HepG2 (cell line): ENCODE results near the gene PLXDC2. TPM values are rescaled to one million over a fixed set of nuclear protein-coding genes. Genes with fewer than 3 reads are reported as not detected.

Experiments used
- ATAC-seq: fragments of 200-7000 bp; cut with Tn5 transposase; 3 replicates; pipeline ENCODE4 v1.9.1; 2020; ENCODE audit warnings: mild to moderate bottlenecking, moderate library complexity
- BruUV-seq: library from RNA; stranded (reverse); fragments of 400-500 nt; replicated peaks from 2 replicates; lab custom pipeline; 2021; lab: Mats Ljungman, UMichigan
- CTCF ChIA-PET: fragments of 300-600 bp; formaldehyde crosslinking; extraction: SDS; loops from one replicate; lab custom pipeline; 2021; ENCODE audit warnings: low total read pairs, inconsistent platforms, low intra/inter-chr PET ratio; lab: Yijun Ruan, JAX
- POLR2A ChIA-PET: fragments of 350-600 bp; sonication (Branson Sonifier 250); formaldehyde crosslinking; loops from one replicate; lab custom pipeline; 2020; ENCODE audit warnings: antibody characterized with exemption, inconsistent platforms; lab: Yijun Ruan, JAX
- DNase-seq: peaks from one replicate; pipeline ENCODE4 v3.0.0-alpha.2; 2015; ENCODE audit warnings: low spot score
- FAIRE-seq: peaks from 3 replicates; lab custom pipeline; 2011; peaks lifted over from hg19 to GRCh38; lab: Jason Lieb, UNC
- H2AFZ ChIP-seq: one replicate; pipeline ENCODE4 v1.6.1; 2011; ENCODE audit warnings: low read length, inconsistent platforms
- H3K27ac ChIP-seq: fragments of 300-600 bp; 3 replicates; pipeline ENCODE4 v1.8.0; 2011; ENCODE audit warnings: mixed run types, mild to moderate bottlenecking, mixed read lengths, low read length, inconsistent platforms; ENCODE audit not compliant: insufficient read depth; ENCODE audit errors: extremely low read length
- H3K27me3 ChIP-seq, 2 experiments: fragments of 200-600 bp in 1 of 2; 2 replicates in 1 of 2; 3 replicates in 1 of 2; pipeline versions ENCODE4 v1.6.0 to v1.8.0; 2011; ENCODE audit warnings: low read length in 2 of 2, mild to moderate bottlenecking in 2 of 2, moderate library complexity in 2 of 2, inconsistent platforms in 1 of 2; ENCODE audit not compliant: insufficient read depth in 2 of 2, control insufficient read depth in 1 of 2
- H3K36me3 ChIP-seq, 2 experiments: fragments of 200-600 bp in 1 of 2; replicated peaks in 1 of 2; 2 replicates in 1 of 2; 3 replicates in 1 of 2; pipeline versions ENCODE4 v1.5.1 to v1.8.0; 2011; ENCODE audit warnings: low read length in 2 of 2, inconsistent platforms in 1 of 2; ENCODE audit not compliant: insufficient read depth in 2 of 2, control insufficient read depth in 1 of 2
- H3K4me1 ChIP-seq: 2 replicates; pipeline ENCODE4 v1.5.1; 2012; ENCODE audit warnings: low read length, inconsistent platforms; ENCODE audit not compliant: insufficient read depth
- H3K4me2 ChIP-seq: 2 replicates; pipeline ENCODE4 v1.6.0; 2011; ENCODE audit warnings: low read depth, low read length, inconsistent platforms
- H3K4me3 ChIP-seq, 3 experiments: fragments of 200-600 bp in 1 of 3; sonication (generic), shearing (Covaris generic) in 1 of 3; replicated peaks in 1 of 3; 2 replicates each; pipeline ENCODE4 v1.5.1; 2011 to 2016; ENCODE audit warnings: low read length in 3 of 3, inconsistent platforms in 2 of 3, low read depth in 2 of 3, mild to moderate bottlenecking in 2 of 3, control low read depth in 1 of 3, mixed read lengths in 1 of 3; ENCODE audit not compliant: insufficient read depth in 1 of 3
- H3K79me2 ChIP-seq: one replicate; pipeline ENCODE4 v1.6.1; 2011; ENCODE audit warnings: low read length, inconsistent platforms; ENCODE audit not compliant: insufficient read depth
- H3K9ac ChIP-seq: 2 replicates; pipeline ENCODE4 v1.6.0; 2011; ENCODE audit warnings: mild to moderate bottlenecking, low read depth, low read length, inconsistent platforms; ENCODE audit not compliant: insufficient read depth
- H3K9me3 ChIP-seq: 2 replicates; pipeline ENCODE4 v1.5.1; 2012; ENCODE audit warnings: mild to moderate bottlenecking, low read length
- H4K20me1 ChIP-seq: 2 replicates; pipeline ENCODE4 v1.6.0; 2011; ENCODE audit warnings: inconsistent platforms, mild to moderate bottlenecking, low read length, moderate library complexity; ENCODE audit not compliant: insufficient read depth
- GTF3A ChIP-seq: sonication (generic); formaldehyde crosslinking; conservative IDR thresholded peaks from 2 replicates; pipeline ENCODE4 v1.4.0; 2020; ENCODE audit warnings: mild to moderate bottlenecking, missing genetic modification reagents
- MTA1 ChIP-seq: sonication (generic); formaldehyde crosslinking; IDR thresholded peaks from 2 replicates; pipeline ENCODE4 v1.4.0; 2020; ENCODE audit warnings: missing genetic modification reagents, mild to moderate bottlenecking, borderline replicate concordance
- PHF5A ChIP-seq: IDR thresholded peaks from one replicate; pipeline ENCODE4 v1.6.1; 2018; ENCODE audit warnings: low read depth, missing genetic modification reagents; ENCODE audit not compliant: unreplicated experiment
- RFXAP ChIP-seq: sonication (generic); formaldehyde crosslinking; IDR thresholded peaks from 2 replicates; pipeline ENCODE4 v1.4.0; 2020; ENCODE audit warnings: missing genetic modification reagents, borderline replicate concordance
- RORA ChIP-seq: sonication (generic); formaldehyde crosslinking; IDR thresholded peaks from 2 replicates; pipeline ENCODE4 v1.5.0; 2020; ENCODE audit warnings: mild to moderate bottlenecking, missing genetic modification reagents, moderate library complexity
- SAP130 ChIP-seq: IDR thresholded peaks from 2 replicates; pipeline ENCODE4 v1.6.1; 2016; ENCODE audit warnings: low read depth
- ZBTB34 ChIP-seq: sonication (generic); formaldehyde crosslinking; IDR thresholded peaks from 2 replicates; pipeline ENCODE4 v1.8.0; 2022; ENCODE audit warnings: mild to moderate bottlenecking, missing genetic modification reagents
- ZFY ChIP-seq: sonication (generic); formaldehyde crosslinking; IDR thresholded peaks from 2 replicates; pipeline ENCODE4 v1.4.0; 2020; ENCODE audit warnings: missing genetic modification reagents
- ZNF160 ChIP-seq: sonication (generic); formaldehyde crosslinking; IDR thresholded peaks from 2 replicates; pipeline ENCODE4 v1.8.0; 2022; ENCODE audit warnings: mild to moderate bottlenecking, inconsistent platforms, missing genetic modification reagents
- ZNF615 ChIP-seq: sonication (generic); formaldehyde crosslinking; IDR thresholded peaks from 2 replicates; pipeline ENCODE4 v1.5.0; 2020; ENCODE audit warnings: mild to moderate bottlenecking, missing genetic modification reagents, borderline replicate concordance
- ZNF891 ChIP-seq: sonication (generic); formaldehyde crosslinking; IDR thresholded peaks from 2 replicates; pipeline ENCODE4 v1.5.0; 2020; ENCODE audit warnings: mild to moderate bottlenecking, missing genetic modification reagents
- WGBS: methylation state at CpG from one replicate; pipeline ENCODE4 v1.1.6; 2017; ENCODE audit warnings: low lambda C conversion rate; 5-methylcytosine and 5-hydroxymethylcytosine counted together
- in situ Hi-C: cut with HindIII; loops from 2 replicates; pipeline ENCODE4 v1.10.0; 2017; ENCODE audit warnings: low pct_unique_long_range_greater_than_20kb; ENCODE audit not compliant: extremely low pct_ligation_motif_present
- intact Hi-C: fragments of 100-400 bp; cut with micrococcal nuclease; formaldehyde crosslinking; loops from one replicate; pipeline ENCODE4 v1.10.0; 2022; ENCODE audit not compliant: unreplicated experiment
- polyA plus RNA-seq, 8 experiments: library from polyadenylated mRNA; depleted of rRNA in 3 of 8; stranded (reverse) in 7 of 8; unstranded in 1 of 8; fragments of >200 nt; fragmentation: Illumina TruSeq in 4 of 8; extraction: Trizol in 4 of 8; gene quantifications; 2 replicates each; pipeline versions ENCODE4 v1.2.1 to v1.2.3, GENCODE V29; 2011 to 2016; ENCODE audit warnings: low read depth in 4 of 8, missing spikeins in 1 of 8, mixed read lengths in 1 of 8; ENCODE audit not compliant: insufficient read depth in 1 of 8
- total RNA-seq, 5 experiments: library from RNA; depleted of rRNA; stranded (reverse); fragments of >200 nt; fragmentation: Illumina TruSeq; extraction: Trizol; gene quantifications; 2 replicates each; pipeline ENCODE4 v1.2.3, GENCODE V29; 2016; ENCODE audit warnings: low read depth in 1 of 5
- TF ChIP-seq, protein P1 (sequence below): IDR thresholded peaks from 2 replicates; pipeline ENCODE4 v1.6.1; 2016
- TF ChIP-seq, protein P2 (sequence below): sonication (generic); formaldehyde crosslinking; conservative IDR thresholded peaks from 2 replicates; pipeline ENCODE4 v1.4.0; 2020; ENCODE audit warnings: mild to moderate bottlenecking, missing genetic modification reagents, moderate library complexity
- TF ChIP-seq, protein P3 (sequence below): IDR thresholded peaks from 2 replicates; pipeline ENCODE4 v1.6.1; 2016
- TF ChIP-seq, protein P4 (sequence below): sonication (generic); formaldehyde crosslinking; IDR thresholded peaks from 2 replicates; pipeline ENCODE4 v1.4.0; 2020; ENCODE audit warnings: mild to moderate bottlenecking, low read depth, missing genetic modification reagents

Gene PLXDC2
- total and polyA plus RNA-seq, 2 of the 13 experiments (the other 11 are each of a cell fraction or from before 2014, with no cell fraction given): 2.1 to 2.4 TPM

GRCh38 chr10:20287586-20287985, 471.4 kb downstream of the PLXDC2 start (continued):
- TF ChIP-seq, protein P1, sequence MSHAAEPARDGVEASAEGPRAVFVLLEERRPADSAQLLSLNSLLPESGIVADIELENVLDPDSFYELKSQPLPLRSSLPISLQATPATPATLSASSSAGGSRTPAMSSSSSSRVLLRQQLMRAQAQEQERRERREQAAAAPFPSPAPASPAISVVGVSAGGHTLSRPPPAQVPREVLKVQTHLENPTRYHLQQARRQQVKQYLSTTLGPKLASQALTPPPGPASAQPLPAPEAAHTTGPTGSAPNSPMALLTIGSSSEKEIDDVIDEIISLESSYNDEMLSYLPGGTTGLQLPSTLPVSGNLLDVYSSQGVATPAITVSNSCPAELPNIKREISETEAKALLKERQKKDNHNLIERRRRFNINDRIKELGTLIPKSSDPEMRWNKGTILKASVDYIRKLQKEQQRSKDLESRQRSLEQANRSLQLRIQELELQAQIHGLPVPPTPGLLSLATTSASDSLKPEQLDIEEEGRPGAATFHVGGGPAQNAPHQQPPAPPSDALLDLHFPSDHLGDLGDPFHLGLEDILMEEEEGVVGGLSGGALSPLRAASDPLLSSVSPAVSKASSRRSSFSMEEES (CRISPR knock-in tag): no peak
- TF ChIP-seq, protein P2, sequence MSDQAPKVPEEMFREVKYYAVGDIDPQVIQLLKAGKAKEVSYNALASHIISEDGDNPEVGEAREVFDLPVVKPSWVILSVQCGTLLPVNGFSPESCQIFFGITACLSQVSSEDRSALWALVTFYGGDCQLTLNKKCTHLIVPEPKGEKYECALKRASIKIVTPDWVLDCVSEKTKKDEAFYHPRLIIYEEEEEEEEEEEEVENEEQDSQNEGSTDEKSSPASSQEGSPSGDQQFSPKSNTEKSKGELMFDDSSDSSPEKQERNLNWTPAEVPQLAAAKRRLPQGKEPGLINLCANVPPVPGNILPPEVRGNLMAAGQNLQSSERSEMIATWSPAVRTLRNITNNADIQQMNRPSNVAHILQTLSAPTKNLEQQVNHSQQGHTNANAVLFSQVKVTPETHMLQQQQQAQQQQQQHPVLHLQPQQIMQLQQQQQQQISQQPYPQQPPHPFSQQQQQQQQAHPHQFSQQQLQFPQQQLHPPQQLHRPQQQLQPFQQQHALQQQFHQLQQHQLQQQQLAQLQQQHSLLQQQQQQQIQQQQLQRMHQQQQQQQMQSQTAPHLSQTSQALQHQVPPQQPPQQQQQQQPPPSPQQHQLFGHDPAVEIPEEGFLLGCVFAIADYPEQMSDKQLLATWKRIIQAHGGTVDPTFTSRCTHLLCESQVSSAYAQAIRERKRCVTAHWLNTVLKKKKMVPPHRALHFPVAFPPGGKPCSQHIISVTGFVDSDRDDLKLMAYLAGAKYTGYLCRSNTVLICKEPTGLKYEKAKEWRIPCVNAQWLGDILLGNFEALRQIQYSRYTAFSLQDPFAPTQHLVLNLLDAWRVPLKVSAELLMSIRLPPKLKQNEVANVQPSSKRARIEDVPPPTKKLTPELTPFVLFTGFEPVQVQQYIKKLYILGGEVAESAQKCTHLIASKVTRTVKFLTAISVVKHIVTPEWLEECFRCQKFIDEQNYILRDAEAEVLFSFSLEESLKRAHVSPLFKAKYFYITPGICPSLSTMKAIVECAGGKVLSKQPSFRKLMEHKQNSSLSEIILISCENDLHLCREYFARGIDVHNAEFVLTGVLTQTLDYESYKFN (CRISPR knock-in tag): no peak
- TF ChIP-seq ZNF160 (CRISPR knock-in tag) (no peak), ZNF615 (CRISPR knock-in tag) (no peak)

GRCh38 chr10:20288060-20288459, 471.8 kb downstream of the PLXDC2 start:
- POLR2A ChIA-PET: no interaction called here
- FAIRE-seq (no peak), ATAC-seq (no peak), DNase-seq (no peak)
- Histone ChIP-seq H3K9me3 (peaks cover 8% of the 10 kb centered on the region; the same call in 1 of the 2 replicates), H3K27me3 (no peaks in the 10 kb centered on the region), H4K20me1 (no peaks in the 10 kb centered on the region), H3K36me3 (no peaks in the 10 kb centered on the region), H3K9ac (no peak overlapping the region), H3K4me2 (no peak overlapping the region), H2AFZ (no peak overlapping the region), H3K79me2 (no peaks in the 10 kb centered on the region), H3K4me3 (no peak overlapping the region), H3K4me1 (no peaks in the 10 kb centered on the region), H3K27ac (no peak overlapping the region)
- in situ Hi-C loops: no loop called here
- intact Hi-C loops: no loop called here
- BruUV-seq: no TSS peak
- 17% methylated on average over 6 of the region's 6 CpGs for WGBS
- CTCF ChIA-PET: no interaction called here
- TF ChIP-seq, protein P3, sequence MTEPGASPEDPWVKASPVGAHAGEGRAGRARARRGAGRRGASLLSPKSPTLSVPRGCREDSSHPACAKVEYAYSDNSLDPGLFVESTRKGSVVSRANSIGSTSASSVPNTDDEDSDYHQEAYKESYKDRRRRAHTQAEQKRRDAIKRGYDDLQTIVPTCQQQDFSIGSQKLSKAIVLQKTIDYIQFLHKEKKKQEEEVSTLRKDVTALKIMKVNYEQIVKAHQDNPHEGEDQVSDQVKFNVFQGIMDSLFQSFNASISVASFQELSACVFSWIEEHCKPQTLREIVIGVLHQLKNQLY (CRISPR knock-in tag): no peak
- TF ChIP-seq RFXAP (CRISPR knock-in tag) (no peak), ZBTB34 (no peak), SAP130 (CRISPR knock-in tag) (no peak), ZFY (no peak), PHF5A (no peak), GTF3A (CRISPR knock-in tag) (no peak), ZNF891 (CRISPR knock-in tag) (no peak), RORA (no peak), MTA1 (CRISPR knock-in tag) (no peak)
- TF ChIP-seq, protein P4, sequence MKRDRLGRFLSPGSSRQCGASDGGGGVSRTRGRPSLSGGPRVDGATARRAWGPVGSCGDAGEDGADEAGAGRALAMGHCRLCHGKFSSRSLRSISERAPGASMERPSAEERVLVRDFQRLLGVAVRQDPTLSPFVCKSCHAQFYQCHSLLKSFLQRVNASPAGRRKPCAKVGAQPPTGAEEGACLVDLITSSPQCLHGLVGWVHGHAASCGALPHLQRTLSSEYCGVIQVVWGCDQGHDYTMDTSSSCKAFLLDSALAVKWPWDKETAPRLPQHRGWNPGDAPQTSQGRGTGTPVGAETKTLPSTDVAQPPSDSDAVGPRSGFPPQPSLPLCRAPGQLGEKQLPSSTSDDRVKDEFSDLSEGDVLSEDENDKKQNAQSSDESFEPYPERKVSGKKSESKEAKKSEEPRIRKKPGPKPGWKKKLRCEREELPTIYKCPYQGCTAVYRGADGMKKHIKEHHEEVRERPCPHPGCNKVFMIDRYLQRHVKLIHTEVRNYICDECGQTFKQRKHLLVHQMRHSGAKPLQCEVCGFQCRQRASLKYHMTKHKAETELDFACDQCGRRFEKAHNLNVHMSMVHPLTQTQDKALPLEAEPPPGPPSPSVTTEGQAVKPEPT (CRISPR knock-in tag): no peak
